Endothelial cell of umbilical vein (primary cell): Measurements from ENCODE around the gene MAGI1. TPM values are rescaled to one million over a fixed set of nuclear protein-coding genes. Genes with fewer than 3 reads are reported as not detected.

ENCODE experiments used
- BruUV-seq: library from RNA; stranded (reverse); fragments of 400-500 nt; replicated peaks from 2 replicates; lab custom pipeline; 2021; lab: Mats Ljungman, UMichigan
- CTCF ChIA-PET: fragments of 300-600, 350-600 bp; sonication (Branson Sonifier 250); formaldehyde crosslinking; loops from one replicate; lab custom pipeline; 2021; ENCODE audit warnings: antibody characterized with exemption, inconsistent platforms; lab: Charles Lee
- POLR2A ChIA-PET: fragments of 300-600, 350-600 bp; sonication (Branson Sonifier 250); formaldehyde crosslinking; loops from one replicate; lab custom pipeline; 2021; ENCODE audit warnings: antibody characterized with exemption, inconsistent platforms; lab: Charles Lee
- DNase-seq: peaks from one replicate; pipeline ENCODE4 v3.0.0-alpha.2; 2011; ENCODE audit warnings: low read depth, low spot score
- FAIRE-seq: peaks from 2 replicates; lab custom pipeline; 2011; peaks lifted over from hg19 to GRCh38; lab: Jason Lieb, UNC
- H2AFZ ChIP-seq: 2 replicates; pipeline ENCODE4 v1.6.0; 2012; ENCODE audit warnings: low read depth, low read length, control low read depth, inconsistent platforms
- H3K27ac ChIP-seq: 2 replicates; pipeline ENCODE4 v1.5.1; 2011; ENCODE audit warnings: low read depth, mild to moderate bottlenecking, control low read depth, low read length, moderate library complexity; ENCODE audit not compliant: insufficient read depth
- H3K27me3 ChIP-seq, 2 experiments: 2 replicates each; pipeline versions ENCODE4 v1.6.0 to v1.6.1; 2011; ENCODE audit warnings: low read length in 2 of 2, mixed read lengths in 1 of 2; ENCODE audit not compliant: control insufficient read depth in 2 of 2, insufficient read depth in 2 of 2
- H3K36me3 ChIP-seq, 2 experiments: 2 replicates in 1 of 2; 3 replicates in 1 of 2; pipeline ENCODE4 v1.5.1; 2011; ENCODE audit warnings: low read length in 2 of 2, mild to moderate bottlenecking in 1 of 2, moderate library complexity in 1 of 2; ENCODE audit not compliant: control insufficient read depth in 2 of 2, insufficient read depth in 2 of 2; ENCODE audit errors: extremely low read depth in 1 of 2
- H3K4me1 ChIP-seq: 3 replicates; pipeline ENCODE4 v1.5.1; 2011; ENCODE audit warnings: mild to moderate bottlenecking, low read length; ENCODE audit not compliant: control insufficient read depth, insufficient read depth; ENCODE audit errors: extremely low read depth
- H3K4me2 ChIP-seq: 2 replicates; pipeline ENCODE4 v1.6.1; 2011; ENCODE audit warnings: low read length, control low read depth, mixed read lengths; ENCODE audit not compliant: insufficient read depth
- H3K4me3 ChIP-seq, 3 experiments: fragments of 200-600 bp in 1 of 3; sonication (generic), shearing (Covaris generic) in 1 of 3; replicated peaks in 1 of 3; 2 replicates each; pipeline ENCODE4 v1.5.1; 2011 to 2016; ENCODE audit warnings: control low read depth in 3 of 3, low read length in 3 of 3, mild to moderate bottlenecking in 2 of 3, inconsistent platforms in 1 of 3, low read depth in 1 of 3, moderate library complexity in 1 of 3; ENCODE audit not compliant: insufficient read depth in 1 of 3
- H3K79me2 ChIP-seq: 2 replicates; pipeline ENCODE4 v1.6.0; 2012; ENCODE audit warnings: low read length, inconsistent platforms; ENCODE audit not compliant: control insufficient read depth, insufficient read depth
- H3K9ac ChIP-seq: replicated peaks from 2 replicates; pipeline ENCODE3; 2011; ENCODE audit warnings: low read length, control low read depth; ENCODE audit not compliant: insufficient read depth; ENCODE audit errors: extremely low read depth
- H3K9me1 ChIP-seq: replicated peaks from 3 replicates; pipeline ENCODE4 v1.6.0; 2011; ENCODE audit warnings: mild to moderate bottlenecking, low read length; ENCODE audit not compliant: control insufficient read depth, insufficient read depth; ENCODE audit errors: extremely low read depth
- H3K9me3 ChIP-seq: replicated peaks from 2 replicates; pipeline ENCODE4 v1.5.1; 2012; ENCODE audit warnings: low read length, inconsistent platforms; ENCODE audit not compliant: control insufficient read depth, insufficient read depth
- H4K20me1 ChIP-seq: replicated peaks from 2 replicates; pipeline ENCODE3; 2011; ENCODE audit warnings: mild to moderate bottlenecking, low read length; ENCODE audit not compliant: control insufficient read depth, insufficient read depth; ENCODE audit errors: extremely low read depth
- EZH2 ChIP-seq: IDR thresholded peaks from 2 replicates; pipeline ENCODE4 v1.6.1; 2012; ENCODE audit warnings: borderline replicate concordance, low read depth, mild to moderate bottlenecking, moderate library complexity, low read length, inconsistent platforms; ENCODE audit not compliant: severe bottlenecking
- FOS ChIP-seq: IDR thresholded peaks from 2 replicates; pipeline ENCODE4 v1.6.1; 2011; ENCODE audit warnings: mild to moderate bottlenecking, low read length, moderate library complexity, borderline replicate concordance; ENCODE audit not compliant: insufficient read depth
- GATA2 ChIP-seq: IDR thresholded peaks from 2 replicates; pipeline ENCODE4 v1.7.0; 2011; ENCODE audit warnings: low read depth, mild to moderate bottlenecking, moderate library complexity, mixed read lengths, low read length; ENCODE audit not compliant: insufficient read length, insufficient read depth
- JUN ChIP-seq: IDR thresholded peaks from 2 replicates; pipeline ENCODE4 v1.6.1; 2011; ENCODE audit warnings: borderline replicate concordance, low read depth; ENCODE audit not compliant: insufficient read length, insufficient read depth
- MYC ChIP-seq: IDR thresholded peaks from one replicate; pipeline ENCODE4 v1.6.1; 2011; ENCODE audit warnings: mild to moderate bottlenecking, low read depth, low read length
- POLR2A ChIP-seq: IDR thresholded peaks from 2 replicates; pipeline ENCODE4 v1.6.1; 2012; ENCODE audit warnings: low read depth, mild to moderate bottlenecking, control low read depth, low read length
- POLR2AphosphoS5 ChIP-seq: IDR thresholded peaks from 2 replicates; pipeline ENCODE4 v1.6.1; 2012; ENCODE audit warnings: low read depth, mild to moderate bottlenecking, control low read depth, low read length, moderate library complexity; ENCODE audit not compliant: insufficient read depth
- dilution Hi-C: fragments of 300-500 bp; cut with MboI; formaldehyde crosslinking; loops from one replicate; pipeline ENCODE4 v1.15.0; 2019; ENCODE audit warnings: low sequenced_read_pairs; ENCODE audit not compliant: extremely low pct_ligation_motif_present
- intact Hi-C: fragments of 100-400 bp; cut with micrococcal nuclease; formaldehyde crosslinking; loops from one replicate; pipeline ENCODE4 v1.10.0; 2022
- polyA plus RNA-seq, 4 experiments: library from polyadenylated mRNA; depleted of rRNA in 3 of 4; stranded (reverse) in 3 of 4; unstranded in 1 of 4; fragments of >200 nt; gene quantifications; 2 replicates each; pipeline versions ENCODE4 v1.2.1 to v1.2.3, GENCODE V29; 2011 to 2012; ENCODE audit warnings: missing spikeins in 1 of 4
- total RNA-seq: library from RNA; stranded (reverse); gene quantifications from 2 replicates; pipeline ENCODE4 v1.2.3, GENCODE V29; 2021
- TF ChIP-seq, protein P1 (sequence below): IDR thresholded peaks from 2 replicates; pipeline ENCODE4 v1.6.1; 2011; ENCODE audit not compliant: insufficient read depth, insufficient read length
- TF ChIP-seq, protein P2 (sequence below), 2 donors: IDR thresholded peaks; 1 replicate in 1 of 2; 2 replicates in 1 of 2; pipeline ENCODE4 v1.5.1; 2011; ENCODE audit warnings: low read length in 2 of 2, mild to moderate bottlenecking in 2 of 2, moderate library complexity in 2 of 2, control low read depth in 1 of 2, inconsistent platforms in 1 of 2, low read depth in 1 of 2; ENCODE audit not compliant: insufficient read depth in 1 of 2; ENCODE audit errors: extremely low read depth in 1 of 2

MAGI1 gene
- total and polyA plus RNA-seq, 2 donors (not counting 3 experiments of a cell fraction or from before 2014, with no cell fraction given): 10.1 to 47.9 TPM

DNA sequence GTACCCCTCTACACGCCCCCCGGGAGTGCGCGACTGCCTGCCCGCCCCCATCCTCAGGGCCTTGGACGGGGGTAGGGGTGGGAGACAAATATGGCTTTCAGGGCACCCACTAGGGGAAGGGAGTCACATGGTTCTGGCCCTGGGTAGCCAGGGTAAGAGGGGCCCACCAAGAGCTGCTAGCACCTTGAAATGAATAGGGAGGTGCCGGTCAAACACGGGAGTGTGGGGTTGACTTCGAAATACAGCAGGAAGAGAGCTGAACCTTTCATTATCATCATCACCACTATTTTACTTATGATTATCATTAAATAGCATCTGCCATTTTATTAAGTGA is 489.1 kb downstream of the MAGI1 start:
- Histone ChIP-seq H3K27me3 (peaks cover 0 to 12% of the 10 kb centered on the region in 2 experiments), H3K9me1 (no peaks in the 10 kb centered on the region), H3K27ac (no peak overlapping the region), H3K36me3 (no peaks in the 10 kb centered on the region), H3K4me3 (no peak overlapping the region), H4K20me1 (peaks cover under 1% of the 10 kb centered on the region), H3K4me1 (peaks cover 2% of the 10 kb centered on the region), H2AFZ (no peak overlapping the region), H3K79me2 (no peaks in the 10 kb centered on the region), H3K4me2 (peak overlapping the region; percentile 49), H3K9ac (no peak overlapping the region), H3K9me3 (no peaks in the 10 kb centered on the region)
- dilution Hi-C loops (no loop called here), intact Hi-C loops (no loop called here)
- no TSS peak for BruUV-seq
- no peak for FAIRE-seq
- DNase-seq: no peak
- ChIA-PET CTCF (interaction anchor here (1.0 to 2.4 kb wide), 3 partner anchors 10 to 20 kb away, joined by 3 to 7 read pairs (median 4); no protein-coding TSS in a partner anchor), POLR2A (no interaction called here)
- TF ChIP-seq MYC: no peak
- TF ChIP-seq JUN: no peak
- no peak for TF ChIP-seq POLR2A
- TF ChIP-seq EZH2: no peak
- TF ChIP-seq, protein P1, sequence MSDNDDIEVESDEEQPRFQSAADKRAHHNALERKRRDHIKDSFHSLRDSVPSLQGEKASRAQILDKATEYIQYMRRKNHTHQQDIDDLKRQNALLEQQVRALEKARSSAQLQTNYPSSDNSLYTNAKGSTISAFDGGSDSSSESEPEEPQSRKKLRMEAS: no peak
- TF ChIP-seq, protein P2, sequence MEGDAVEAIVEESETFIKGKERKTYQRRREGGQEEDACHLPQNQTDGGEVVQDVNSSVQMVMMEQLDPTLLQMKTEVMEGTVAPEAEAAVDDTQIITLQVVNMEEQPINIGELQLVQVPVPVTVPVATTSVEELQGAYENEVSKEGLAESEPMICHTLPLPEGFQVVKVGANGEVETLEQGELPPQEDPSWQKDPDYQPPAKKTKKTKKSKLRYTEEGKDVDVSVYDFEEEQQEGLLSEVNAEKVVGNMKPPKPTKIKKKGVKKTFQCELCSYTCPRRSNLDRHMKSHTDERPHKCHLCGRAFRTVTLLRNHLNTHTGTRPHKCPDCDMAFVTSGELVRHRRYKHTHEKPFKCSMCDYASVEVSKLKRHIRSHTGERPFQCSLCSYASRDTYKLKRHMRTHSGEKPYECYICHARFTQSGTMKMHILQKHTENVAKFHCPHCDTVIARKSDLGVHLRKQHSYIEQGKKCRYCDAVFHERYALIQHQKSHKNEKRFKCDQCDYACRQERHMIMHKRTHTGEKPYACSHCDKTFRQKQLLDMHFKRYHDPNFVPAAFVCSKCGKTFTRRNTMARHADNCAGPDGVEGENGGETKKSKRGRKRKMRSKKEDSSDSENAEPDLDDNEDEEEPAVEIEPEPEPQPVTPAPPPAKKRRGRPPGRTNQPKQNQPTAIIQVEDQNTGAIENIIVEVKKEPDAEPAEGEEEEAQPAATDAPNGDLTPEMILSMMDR (IDR thresholded peaks at IDR 0.05; ENCODE audit: extremely low read depth in 1 of 2, insufficient read depth in 1 of 2, low read depth in 1 of 2, low read length in 2 of 2): no peak
- TF ChIP-seq FOS: no peak
- no peak for TF ChIP-seq POLR2AphosphoS5
- no peak for TF ChIP-seq GATA2
